NCI-H510A treated with DMSO at 0.1 percent for 48 hours (cell line): ENCODE data around the gene NDST3.

ENCODE experiments used
- DNase-seq: peaks from one replicate; lab custom pipeline; 2025; lab: John Stamatoyannopoulos, UW

NDST3 gene

DNA sequence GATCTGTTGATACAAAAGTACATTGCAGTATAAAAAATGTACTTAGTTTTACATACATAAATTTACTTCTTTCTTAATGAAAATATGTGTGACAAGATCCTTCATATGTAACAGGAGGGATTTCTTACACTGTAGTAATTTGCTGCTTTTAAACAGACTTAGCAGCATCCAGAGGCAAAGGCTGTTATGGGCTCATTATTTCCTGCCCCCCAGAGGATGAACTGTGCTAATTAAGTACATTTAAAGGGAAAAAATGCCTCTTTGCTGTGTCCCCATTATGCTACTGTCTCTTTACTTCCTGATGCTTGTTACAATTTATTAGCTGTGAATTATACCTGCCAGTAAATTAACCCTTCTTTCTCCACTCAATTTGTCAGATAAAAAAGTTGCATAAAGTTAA is 47.1 kb downstream of the NDST3 start:
- DNase-seq, result no peak

DNA sequence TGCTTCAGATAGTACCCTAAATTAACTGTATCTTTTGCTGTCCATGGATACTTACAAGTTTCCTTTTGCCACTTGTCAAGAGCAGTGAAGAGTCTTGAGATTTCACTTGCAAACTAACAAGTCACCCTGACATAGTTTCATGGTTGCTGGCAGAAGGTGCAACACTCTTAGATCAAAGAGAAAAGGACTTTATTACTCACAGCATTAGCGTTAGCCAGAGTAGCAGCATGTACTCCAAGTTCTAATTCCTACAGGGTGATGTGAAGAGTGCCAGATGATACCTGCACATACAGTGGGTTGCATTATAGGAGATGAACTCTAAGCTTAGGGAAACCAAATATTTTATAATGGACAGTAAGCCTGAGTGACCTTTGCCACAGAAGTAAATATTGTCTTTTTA is 47.9 kb downstream of the NDST3 start:
- DNase-seq, result no peak

- DNase-seq, result no peak
Measured at GRCh38 chr4:118085700-118086099, 51.4 kb downstream of the NDST3 start.

GRCh38 chr4:118086344-118086743 is 52.1 kb downstream of the NDST3 start:
- DNase-seq, result no peak

GRCh38 chr4:118087366-118087765 is 53.1 kb downstream of the NDST3 start:
- DNase-seq, result no peak

DNA sequence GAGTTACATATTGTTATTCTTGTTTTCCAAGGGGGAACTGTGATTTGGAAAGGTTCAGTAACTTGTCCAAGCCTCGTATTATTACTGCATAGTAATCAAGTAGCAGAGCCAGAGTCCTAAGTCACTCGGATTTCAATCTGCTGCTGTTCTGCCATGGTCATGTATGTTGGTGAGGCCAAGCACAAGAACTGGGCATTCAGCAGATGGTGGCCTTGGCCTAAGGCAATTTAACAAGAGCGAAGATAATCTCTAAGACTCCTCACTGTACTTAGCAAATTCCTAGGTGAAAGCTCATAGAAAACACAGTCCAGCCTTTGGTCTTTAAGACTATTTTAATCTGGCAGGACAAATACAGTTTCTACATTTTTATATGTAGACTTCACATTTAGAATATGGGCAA is 64.8 kb downstream of the NDST3 start:
- no peak for DNase-seq

DNA sequence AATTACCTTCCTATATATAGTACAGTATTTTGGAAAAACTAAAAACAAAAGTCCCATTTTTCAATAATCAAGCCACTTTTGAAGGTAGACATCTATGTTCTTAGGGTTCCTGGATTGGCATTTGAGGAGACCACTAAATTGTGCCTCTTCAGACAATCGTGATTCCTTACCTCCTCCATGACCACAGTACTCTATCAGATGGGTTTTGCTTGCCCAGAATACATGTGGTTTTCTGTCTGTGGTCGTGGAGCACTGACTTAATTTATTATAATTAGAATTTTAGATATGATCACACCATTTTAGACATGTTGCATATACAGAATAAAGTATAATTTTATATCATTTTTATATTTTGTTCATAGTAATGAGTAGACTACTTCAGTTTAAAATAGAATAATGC is 67.9 kb downstream of the NDST3 start:
- DNase-seq, result no peak

- DNase-seq, result no peak
Measured at GRCh38 chr4:118112117-118113046, 78.1 kb downstream of the NDST3 start.

DNA sequence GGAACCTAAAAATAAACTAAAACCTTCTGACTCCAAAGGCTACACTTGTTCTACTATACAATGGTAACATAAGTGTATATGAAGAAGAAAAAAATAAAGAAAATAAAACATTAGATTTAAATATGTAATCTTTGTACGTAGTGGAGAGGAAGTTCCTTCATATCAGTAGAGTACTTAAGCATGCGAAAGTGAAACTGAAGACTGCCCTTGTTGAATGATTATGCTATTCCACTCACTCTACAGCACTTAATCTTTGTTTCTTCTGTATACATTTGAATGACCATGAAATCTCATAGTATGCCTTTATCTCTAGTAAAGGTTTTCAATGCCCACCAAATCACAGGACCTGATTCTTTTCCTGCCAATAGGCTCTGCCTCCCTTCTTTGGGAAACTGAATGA is 78.9 kb downstream of the NDST3 start:
- no peak for DNase-seq

DNA sequence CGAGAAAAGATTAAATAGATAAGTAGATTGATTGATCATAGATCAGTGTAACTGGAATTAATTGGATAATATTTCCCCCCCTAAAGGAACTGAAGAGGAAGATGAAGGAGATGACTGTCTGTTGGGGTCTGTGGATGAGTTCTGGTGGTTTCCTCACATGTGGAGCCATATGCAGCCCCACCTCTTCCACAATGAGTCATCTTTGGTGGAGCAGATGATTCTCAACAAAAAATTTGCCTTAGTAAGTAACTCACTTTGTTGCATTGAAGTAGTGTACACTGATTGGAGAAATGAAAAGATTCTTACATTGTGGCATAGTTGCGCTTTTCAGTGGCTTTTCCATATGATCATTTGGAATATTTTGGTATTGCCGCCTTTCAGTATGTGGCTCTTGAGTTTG is 80.4 kb downstream of the NDST3 start:
- DNase-seq, result no peak

GRCh38 chr4:118120120-118120760 is 86.0 kb downstream of the NDST3 start:
- DNase-seq, result no peak

- DNase-seq, result no peak
Measured at GRCh38 chr4:118124997-118125396, 90.7 kb downstream of the NDST3 start.

DNA sequence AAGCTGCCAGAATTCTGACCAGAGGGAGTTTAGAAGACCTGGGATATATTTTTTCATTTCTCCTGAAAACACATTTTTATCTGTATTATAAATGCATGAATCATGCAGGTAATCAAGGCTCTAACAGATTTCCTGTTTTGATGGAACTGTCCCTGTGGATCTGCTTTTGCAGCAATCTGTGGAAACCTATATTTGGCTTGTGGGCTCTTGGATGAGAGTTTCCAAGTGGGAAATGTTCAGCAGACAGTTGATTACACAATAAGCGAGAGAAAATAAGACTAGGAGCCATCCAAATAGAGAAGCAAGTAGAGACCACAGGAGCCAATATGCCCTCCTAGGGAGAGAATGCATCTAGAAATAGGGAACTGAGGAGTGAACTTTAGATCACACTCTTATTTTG is 105.0 kb downstream of the NDST3 start:
- no peak for DNase-seq

DNA sequence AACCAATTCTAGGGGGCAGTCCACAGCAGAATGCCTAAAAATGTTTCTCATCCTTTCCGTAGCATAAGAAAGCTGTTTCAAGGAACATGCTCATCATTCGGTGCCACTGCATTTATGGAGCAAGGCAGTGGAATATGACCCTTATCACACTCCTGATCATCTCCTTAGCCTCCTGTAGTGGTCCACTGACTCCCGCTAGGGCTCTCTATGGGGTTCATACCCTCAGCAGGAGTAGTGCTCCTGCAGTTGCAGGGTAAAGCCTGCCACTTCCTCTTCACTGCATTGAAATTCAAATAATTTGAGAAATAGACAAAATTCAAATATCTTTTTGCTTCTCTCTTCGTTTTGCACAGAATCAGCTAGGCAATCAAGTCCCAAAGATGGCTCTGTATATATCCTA is 107.0 kb downstream of the NDST3 start:
- DNase-seq, result no peak

DNA sequence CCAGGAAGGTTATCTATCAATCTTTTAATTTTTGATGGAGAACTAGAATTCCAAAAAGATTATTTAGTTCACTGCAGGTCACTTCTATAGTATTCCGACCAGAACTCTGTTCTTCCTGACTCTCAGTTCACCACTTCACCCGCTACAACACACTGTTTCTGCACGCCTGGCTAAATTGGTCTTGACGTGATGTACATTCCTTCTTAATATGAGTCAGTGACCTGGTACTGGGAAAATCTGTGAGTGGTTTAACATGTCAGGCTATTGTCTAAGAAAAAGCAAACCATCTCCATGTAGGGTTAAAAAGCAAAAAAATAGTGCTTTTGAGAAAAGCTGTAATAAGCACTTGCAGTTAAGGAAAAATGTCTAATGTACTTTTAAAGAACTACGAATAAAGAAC is 120.4 kb downstream of the NDST3 start:
- DNase-seq, result no peak

DNA sequence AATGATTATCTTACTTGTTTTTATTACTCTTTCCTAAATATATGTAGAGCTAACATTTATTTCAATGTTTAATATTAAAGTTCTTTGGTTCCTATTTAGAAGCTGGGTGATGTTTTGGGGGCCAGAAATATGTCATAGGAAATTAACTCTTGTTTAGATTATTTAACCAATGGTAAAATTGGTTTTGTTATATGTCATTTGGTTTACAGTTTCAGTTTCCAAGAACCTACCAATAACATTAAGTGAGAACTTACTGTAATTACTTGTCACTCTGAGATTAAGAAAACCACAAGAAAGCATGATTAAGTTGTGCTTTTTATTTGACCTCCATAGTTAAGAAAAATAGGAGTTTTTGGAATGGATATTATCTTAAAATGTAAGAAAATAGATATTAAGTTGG is 121.2 kb downstream of the NDST3 start:
- DNase-seq, result no peak

GRCh38 chr4:118158763-118159375 is 124.6 kb downstream of the NDST3 start:
- no peak for DNase-seq

- no peak for DNase-seq
Measured at GRCh38 chr4:118167306-118167705, 133.0 kb downstream of the NDST3 start.

- no peak for DNase-seq
Measured at GRCh38 chr4:118171381-118171780, 137.1 kb downstream of the NDST3 start.

GRCh38 chr4:118173126-118173525 is 138.8 kb downstream of the NDST3 start:
- no peak for DNase-seq

DNA sequence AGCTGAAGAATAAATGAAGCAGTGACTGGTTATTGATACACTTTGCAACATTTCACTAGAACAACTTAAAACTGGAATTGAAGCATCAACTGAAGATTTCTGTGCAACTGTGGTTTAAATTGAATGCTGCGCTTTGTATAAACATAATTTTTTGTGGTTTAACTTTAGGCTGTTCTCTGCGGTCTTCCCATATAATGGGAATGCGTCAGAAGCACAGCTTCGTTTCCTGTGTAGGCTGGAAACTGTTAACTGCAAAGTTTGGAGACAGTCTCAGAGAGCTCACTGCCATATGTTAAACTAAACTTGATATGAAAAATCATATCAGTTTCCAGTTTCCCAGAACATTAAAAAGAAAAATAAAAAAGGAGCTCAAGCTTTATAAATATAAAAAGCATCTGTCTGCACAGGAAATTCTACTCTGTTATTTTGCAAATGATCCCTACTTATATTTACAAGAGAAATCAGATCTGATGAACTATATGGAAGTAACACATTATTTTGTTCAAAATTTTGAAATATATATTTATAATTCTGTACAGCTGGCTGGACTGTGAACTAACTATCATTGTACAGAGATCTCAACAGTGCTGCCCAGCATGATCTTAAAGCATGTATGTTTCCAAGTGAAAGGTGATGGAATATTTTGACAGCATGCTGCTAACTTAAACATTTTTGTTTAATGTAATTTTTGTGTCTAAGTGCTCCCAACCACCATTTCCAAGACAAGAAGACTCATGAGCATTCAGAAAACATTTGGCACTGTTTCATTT is 139.9 kb downstream of the NDST3 start:
- DNase-seq, result no peak

- DNase-seq, result no peak
Measured at GRCh38 chr4:118175506-118175905, 141.2 kb downstream of the NDST3 start.
